SK-N-SH (cell line): ENCODE data around the gene DPPA3. TPM values are rescaled to one million over a fixed set of nuclear protein-coding genes. Genes with fewer than 3 reads are reported as not detected.

Experiments
- CTCF ChIA-PET: fragments of 300-600, 350-600 bp; formaldehyde crosslinking; extraction: SDS; loops from one replicate; lab custom pipeline; 2021; lab: Yijun Ruan, JAX
- POLR2A ChIA-PET: fragments of 350-600 bp; sonication (Branson Sonifier 250); formaldehyde crosslinking; extraction: SDS; loops from one replicate; lab custom pipeline; 2020; ENCODE audit warnings: antibody characterized with exemption, inconsistent platforms; lab: Yijun Ruan, JAX
- DNase-seq: peaks from one replicate; pipeline ENCODE4 v3.0.0; 2012
- H2AFZ ChIP-seq: fragments of 200-600 bp; sonication (generic); 2 replicates; pipeline ENCODE4 v1.8.1; 2016; ENCODE audit warnings: antibody characterized with exemption, mild to moderate bottlenecking, low read depth
- H3F3A ChIP-seq: fragments of 200-600 bp; sonication (generic); replicated peaks from 2 replicates; pipeline ENCODE3; 2016; ENCODE audit warnings: antibody characterized with exemption, mild to moderate bottlenecking; ENCODE audit not compliant: insufficient read depth
- H3K27ac ChIP-seq, 2 experiments: fragments of 200-500 bp in 1 of 2; fragments of 200-600 bp in 1 of 2; sonication (Bioruptor generic) in 1 of 2; sonication (generic), shearing (Covaris generic) in 1 of 2; 2 replicates each; pipeline versions ENCODE4 v1.5.1 to v1.6.1; 2014 to 2016; ENCODE audit warnings: low read depth in 2 of 2, inconsistent platforms in 1 of 2, low read length in 1 of 2, mild to moderate bottlenecking in 1 of 2, mixed read lengths in 1 of 2
- H3K27me3 ChIP-seq: fragments of 200-600 bp; sonication (generic), shearing (Covaris generic); 2 replicates; pipeline ENCODE4 v1.6.1; 2016; ENCODE audit warnings: mixed run types; ENCODE audit not compliant: insufficient read depth
- H3K36me3 ChIP-seq, 2 experiments: fragments of 200-500 bp in 1 of 2; fragments of 200-600 bp in 1 of 2; sonication (Bioruptor generic) in 1 of 2; sonication (generic) in 1 of 2; replicated peaks in 1 of 2; 2 replicates each; pipeline versions ENCODE3 to v1.5.1; 2014 to 2016; ENCODE audit warnings: low read length in 1 of 2, mild to moderate bottlenecking in 1 of 2; ENCODE audit not compliant: insufficient read depth in 2 of 2, control insufficient read depth in 1 of 2
- H3K4me1 ChIP-seq, 2 experiments: fragments of 200-500 bp in 1 of 2; fragments of 200-600 bp in 1 of 2; sonication (Bioruptor generic) in 1 of 2; sonication (generic), shearing (Covaris generic) in 1 of 2; 2 replicates each; pipeline versions ENCODE4 v1.5.1 to v1.6.1; 2014 to 2016; ENCODE audit warnings: low read depth in 1 of 2, low read length in 1 of 2, mixed run types in 1 of 2; ENCODE audit not compliant: insufficient read depth in 2 of 2, control insufficient read depth in 1 of 2
- H3K4me2 ChIP-seq: fragments of 200-600 bp; sonication (generic), shearing (Covaris generic); 2 replicates; pipeline ENCODE4 v1.6.1; 2017; ENCODE audit warnings: mixed run types
- H3K4me3 ChIP-seq, 2 experiments: fragments of 200-500 bp in 1 of 2; fragments of 200-600 bp in 1 of 2; sonication (Bioruptor generic) in 1 of 2; sonication (generic), shearing (Covaris generic) in 1 of 2; 2 replicates each; pipeline versions ENCODE4 v1.5.1 to v1.8.1; 2014 to 2016; ENCODE audit warnings: low read depth in 2 of 2, inconsistent platforms in 1 of 2, low read length in 1 of 2, mild to moderate bottlenecking in 1 of 2, mixed read lengths in 1 of 2, moderate library complexity in 1 of 2
- H3K79me2 ChIP-seq: fragments of 200-600 bp; sonication (generic); 2 replicates; pipeline ENCODE4 v1.8.1; 2017; ENCODE audit warnings: mild to moderate bottlenecking; ENCODE audit not compliant: insufficient read depth
- H3K9ac ChIP-seq: fragments of 200-600 bp; sonication (generic); 2 replicates; pipeline ENCODE4 v1.6.1; 2017; ENCODE audit warnings: mixed run types
- H3K9me2 ChIP-seq: fragments of 200-600 bp; sonication (generic); 2 replicates; pipeline ENCODE4 v1.6.1; 2017; ENCODE audit warnings: mixed run types
- H3K9me3 ChIP-seq: fragments of 200-600 bp; sonication (generic); 2 replicates; pipeline ENCODE4 v1.6.1; 2017; ENCODE audit warnings: mixed run types, mild to moderate bottlenecking, moderate library complexity
- H4K20me1 ChIP-seq: fragments of 200-600 bp; sonication (generic); 2 replicates; pipeline ENCODE4 v1.6.1; 2017; ENCODE audit warnings: mild to moderate bottlenecking, mixed run types; ENCODE audit not compliant: insufficient read depth
- CTCF ChIP-seq: fragments of 200-600 bp; sonication (generic); IDR thresholded peaks from 2 replicates; pipeline ENCODE4 v1.6.1; 2017; ENCODE audit warnings: antibody characterized with exemption, mild to moderate bottlenecking, moderate library complexity
- ELF1 ChIP-seq: IDR thresholded peaks from 2 replicates; pipeline ENCODE4 v1.4.0; 2012
- EP300 ChIP-seq, 2 experiments: IDR thresholded peaks; 2 replicates each; pipeline versions ENCODE4 v1.4.0 to v1.6.1; 2012; ENCODE audit warnings: borderline replicate concordance in 1 of 2, low read depth in 1 of 2, low read length in 1 of 2
- EZH2phosphoT487 ChIP-seq: fragments of 200-600 bp; sonication (generic); IDR thresholded peaks from 2 replicates; pipeline ENCODE4 v1.6.1; 2017; ENCODE audit warnings: low read depth, mixed run types, mild to moderate bottlenecking, antibody characterized with exemption, moderate library complexity, borderline replicate concordance
- FOSL2 ChIP-seq: IDR thresholded peaks from 2 replicates; pipeline ENCODE4 v1.4.0; 2012; ENCODE audit warnings: low read depth, mild to moderate bottlenecking, moderate library complexity, borderline replicate concordance
- FOXJ3 ChIP-seq: sonication (generic); formaldehyde crosslinking; IDR thresholded peaks from 2 replicates; pipeline ENCODE4 v1.5.1; 2020; ENCODE audit warnings: mild to moderate bottlenecking, missing genetic modification reagents
- FOXM1 ChIP-seq: IDR thresholded peaks from 2 replicates; pipeline ENCODE4 v1.4.0; 2012; ENCODE audit warnings: low read depth, mild to moderate bottlenecking
- GATA2 ChIP-seq: sonication (generic); formaldehyde crosslinking; IDR thresholded peaks from 2 replicates; pipeline ENCODE4 v1.5.0; 2020; ENCODE audit warnings: mild to moderate bottlenecking, missing genetic modification reagents
- IRF3 ChIP-seq: fragments of 150-350 bp; IDR thresholded peaks from 2 replicates; pipeline ENCODE4 v1.6.1; 2016; ENCODE audit warnings: mild to moderate bottlenecking, low read depth, low read length
- MAX ChIP-seq: IDR thresholded peaks from 2 replicates; pipeline ENCODE4 v1.4.0; 2012; ENCODE audit warnings: low read depth
- MXI1 ChIP-seq: IDR thresholded peaks from 2 replicates; pipeline ENCODE4 v1.6.1; 2012; ENCODE audit warnings: mild to moderate bottlenecking, low read depth, low read length, improper control_type of control experiment
- NFIC ChIP-seq: IDR thresholded peaks from 2 replicates; pipeline ENCODE4 v1.4.0; 2012; ENCODE audit warnings: borderline replicate concordance
- NRF1 ChIP-seq: IDR thresholded peaks from 2 replicates; pipeline ENCODE4 v1.6.1; 2012; ENCODE audit warnings: low read depth, mild to moderate bottlenecking, low read length
- RAD21 ChIP-seq: IDR thresholded peaks from 2 replicates; pipeline ENCODE4 v1.6.1; 2012; ENCODE audit warnings: mild to moderate bottlenecking, low read length
- RCOR1 ChIP-seq: fragments of 150-350 bp; IDR thresholded peaks from 2 replicates; pipeline ENCODE4 v1.6.1; 2017; ENCODE audit warnings: antibody characterized with exemption, low read length
- RFX5 ChIP-seq: IDR thresholded peaks from 2 replicates; pipeline ENCODE4 v1.6.1; 2012; ENCODE audit warnings: mild to moderate bottlenecking, improper control_type of control experiment, low read length
- RXRA ChIP-seq: IDR thresholded peaks from 2 replicates; pipeline ENCODE4 v1.4.0; 2012; ENCODE audit warnings: low read depth, mild to moderate bottlenecking, borderline replicate concordance
- SIN3A ChIP-seq: IDR thresholded peaks from 2 replicates; pipeline ENCODE4 v1.6.1; 2012; ENCODE audit warnings: low read depth, mild to moderate bottlenecking, low read length, moderate library complexity, borderline replicate concordance
- SMC3 ChIP-seq: IDR thresholded peaks from 2 replicates; pipeline ENCODE4 v1.6.1; 2012; ENCODE audit warnings: low read depth, low read length, improper control_type of control experiment
- TEAD4 ChIP-seq: IDR thresholded peaks from 2 replicates; pipeline ENCODE4 v1.4.0; 2012; ENCODE audit warnings: mild to moderate bottlenecking, borderline replicate concordance; ENCODE audit not compliant: insufficient read depth
- USF2 ChIP-seq: fragments of 150-350 bp; IDR thresholded peaks from 2 replicates; pipeline ENCODE4 v1.6.1; 2017; ENCODE audit warnings: antibody characterized with exemption, low read length, low read depth, borderline replicate concordance
- WGBS: methylation state at CpG from one replicate; pipeline ENCODE4 v1.1.6; 2017; ENCODE audit warnings: low lambda C conversion rate; 5-methylcytosine and 5-hydroxymethylcytosine counted together
- polyA plus RNA-seq, 3 experiments: library from polyadenylated mRNA; depleted of rRNA; stranded (reverse); fragments of >200 nt; gene quantifications; 2 replicates each; pipeline ENCODE4 v1.2.3, GENCODE V29; 2012

DPPA3 gene
- polyA plus RNA-seq, 1 of the 3 experiments (the other 2 are of a cell fraction) = not detected

- H3F3A ChIP-seq = no peaks in the 10 kb centered on the region
- DNase-seq = no peak
- H3K27me3 ChIP-seq = peaks cover 40% of the 10 kb centered on the region; the same call in 1 of the 2 replicates
- 6% methylated on average over 8 of the region's 8 CpGs for WGBS
- H2AFZ ChIP-seq = no peak overlapping the region
- TF ChIP-seq ELF1 (no peak), NFIC (no peak), RXRA (no peak), EZH2phosphoT487 (no peak), MAX (no peak)
- H3K27ac ChIP-seq = no peak overlapping the region
- H3K9ac ChIP-seq = no peak overlapping the region
- no peak overlapping the region for H3K4me2 ChIP-seq
- ChIA-PET CTCF (no interaction called here), POLR2A (no interaction called here)
- H3K9me2 ChIP-seq = no peaks in the 10 kb centered on the region
- no peaks in the 10 kb centered on the region for H3K9me3 ChIP-seq
- no peaks in the 10 kb centered on the region for H3K36me3 ChIP-seq
- H3K4me3 ChIP-seq = no peak overlapping the region
- no peaks in the 10 kb centered on the region for H4K20me1 ChIP-seq
- no peaks in the 10 kb centered on the region for H3K4me1 ChIP-seq
- H3K79me2 ChIP-seq = no peaks in the 10 kb centered on the region
Observed at GRCh38 chr12:7749442-7749841, 38.2 kb downstream of the DPPA3 start.

GRCh38 chr12:7750350-7750749, 39.1 kb downstream of the DPPA3 start:
- Histone ChIP-seq H3F3A (no peaks in the 10 kb centered on the region), H3K36me3 (no peaks in the 10 kb centered on the region), H3K4me2 (no peak overlapping the region), H3K4me1 (no peaks in the 10 kb centered on the region), H4K20me1 (no peaks in the 10 kb centered on the region), H3K27me3 (peaks cover 40% of the 10 kb centered on the region; the same call in 1 of the 2 replicates), H3K9me3 (no peaks in the 10 kb centered on the region), H3K4me3 (no peak overlapping the region), H3K27ac (no peak overlapping the region), H3K79me2 (no peaks in the 10 kb centered on the region), H3K9me2 (no peaks in the 10 kb centered on the region), H2AFZ (no peak overlapping the region), H3K9ac (no peak overlapping the region)
- ChIA-PET POLR2A (no interaction called here), CTCF (interaction anchor here (0.9 kb wide), 1 partner anchor 18 kb away, joined by 3 read pairs; no protein-coding TSS in a partner anchor)
- no peak for DNase-seq
- WGBS = 7% methylated on average over 6 of the region's 6 CpGs
- TF ChIP-seq RAD21 (no peak), SIN3A (no peak), FOXJ3 (CRISPR knock-in tag) (no peak), FOXM1 (no peak), RFX5 (no peak)

GRCh38 chr12:7751394-7751793, 40.2 kb downstream of the DPPA3 start:
- Histone ChIP-seq H3K9ac (no peak overlapping the region), H4K20me1 (no peaks in the 10 kb centered on the region), H3F3A (no peaks in the 10 kb centered on the region), H3K27me3 (peaks cover 40% of the 10 kb centered on the region; the same call in 1 of the 2 replicates), H3K4me2 (no peak overlapping the region; the same call in 1 of the 2 replicates), H3K36me3 (no peaks in the 10 kb centered on the region), H3K79me2 (no peaks in the 10 kb centered on the region), H2AFZ (no peak overlapping the region), H3K9me2 (no peaks in the 10 kb centered on the region), H3K4me1 (no peaks in the 10 kb centered on the region), H3K27ac (no peak overlapping the region), H3K4me3 (no peak overlapping the region), H3K9me3 (no peaks in the 10 kb centered on the region)
- ChIA-PET CTCF (no interaction called here), POLR2A (no interaction called here)
- WGBS = 37% methylated on average over 17 of the region's 20 CpGs
- no peak for DNase-seq
- TF ChIP-seq RCOR1 (no peak), USF2 (no peak), GATA2 (CRISPR knock-in tag) (no peak), IRF3 (no peak), EZH2phosphoT487 (no peak), EP300 (IDR thresholded peaks at IDR 0.05; ENCODE audit: borderline replicate concordance in 1 of 2, low read depth in 1 of 2, low read length in 1 of 2) (no peak), CTCF (no peak), FOSL2 (no peak), SMC3 (no peak), MXI1 (no peak), TEAD4 (no peak), NRF1 (no peak)
